Testis (tissue), 3 donors: ENCODE data around the gene STIM1. TPM values are rescaled to one million over a fixed set of nuclear protein-coding genes. Genes with fewer than 3 reads are reported as not detected.

Experiments used
- DNase-seq: peaks from one replicate; pipeline ENCODE4 v3.0.0-alpha.2; 2019
- H3K27ac ChIP-seq, 2 donors: fragments of 200-600 bp; sonication (generic); one replicate each; pipeline ENCODE4 v1.5.1; 2019
- H3K27me3 ChIP-seq: fragments of 200-600 bp; sonication (generic); one replicate; pipeline ENCODE4 v1.5.1; 2019
- H3K36me3 ChIP-seq: fragments of 200-600 bp; sonication (generic); one replicate; pipeline ENCODE4 v1.5.1; 2017; ENCODE audit warnings: low read depth; ENCODE audit errors: missing control alignments
- H3K4me1 ChIP-seq: fragments of 200-600 bp; sonication (generic); one replicate; pipeline ENCODE4 v1.5.1; 2019
- H3K4me3 ChIP-seq, 2 donors: fragments of 200-600 bp; sonication (generic); one replicate each; pipeline ENCODE4 v1.5.1; 2017 to 2019
- H3K9me3 ChIP-seq: fragments of 200-600 bp; sonication (generic); one replicate; pipeline ENCODE4 v1.5.1; 2017
- CTCF ChIP-seq, 3 experiments: fragments of 450-650 bp in 2 of 3; fragments of 200-600 bp in 1 of 3; sonication (generic) in 1 of 3; IDR thresholded peaks; one replicate each; pipeline ENCODE4 v1.5.1; 2016 to 2019; ENCODE audit warnings: antibody characterized with exemption in 3 of 3, mild to moderate bottlenecking in 2 of 3, moderate library complexity in 1 of 3
- POLR2A ChIP-seq: fragments of 450-650 bp; IDR thresholded peaks from one replicate; pipeline ENCODE4 v1.6.1; 2017; ENCODE audit warnings: antibody characterized with exemption, mild to moderate bottlenecking, moderate library complexity
- WGBS, 2 donors: methylation state at CpG; one replicate each; pipeline ENCODE4 v1.1.5; 2018; 5-methylcytosine and 5-hydroxymethylcytosine counted together
- intact Hi-C: fragments of 100-400 bp; cut with DNase I; formaldehyde crosslinking; loops from one replicate; pipeline ENCODE4 v1.15.1; 2023; ENCODE audit warnings: low total_unique reads
- polyA plus RNA-seq: library from polyadenylated mRNA; stranded (reverse); fragments of 350-450 nt; fragmentation: Illumina TruSeq; extraction: RNeasy Lipid Tissue Mini Kit (QIAGEN cat#74804); gene quantifications from one replicate; pipeline ENCODE4 v1.2.3, GENCODE V29; 2014; ENCODE audit warnings: low read depth, low replicate concordance; ENCODE audit not compliant: insufficient read depth
- total RNA-seq, 2 donors: library from RNA; depleted of rRNA; stranded (reverse); fragments of >200 nt; gene quantifications; one replicate each; pipeline ENCODE4 v1.2.3, GENCODE V29; 2016

The STIM1 gene
- total and polyA plus RNA-seq, 3 donors from 2014 or later, result 78.2 to 95.5 (median 87.1) TPM

- intact Hi-C loops, result no loop called here
- Histone ChIP-seq H3K36me3 (no peaks in the 10 kb centered on the region), H3K27ac (no peak overlapping the region), H3K27me3 (no peaks in the 10 kb centered on the region), H3K9me3 (no peaks in the 10 kb centered on the region), H3K4me1 (no peaks in the 10 kb centered on the region), H3K4me3 (no peak overlapping the region)
- DNase-seq, result no peak
- TF ChIP-seq CTCF (IDR thresholded peaks at IDR 0.05) (no peak), POLR2A (no peak)
- WGBS, 2 donors, result 100% methylated on average over 1 of the region's 1 CpG
Measured at GRCh38 chr11:3964935-3965604, 109.6 kb downstream of the STIM1 start.

GRCh38 chr11:3967695-3968094 lies 112.2 kb downstream of the STIM1 start:
- H3K4me1 ChIP-seq, result no peaks in the 10 kb centered on the region

GRCh38 chr11:3969200-3969599 lies 113.7 kb downstream of the STIM1 start:
- intact Hi-C loops, result no loop called here
- H3K27me3 ChIP-seq, result no peaks in the 10 kb centered on the region
- H3K36me3 ChIP-seq, result no peaks in the 10 kb centered on the region
- no peak for DNase-seq
- no peaks in the 10 kb centered on the region for H3K9me3 ChIP-seq
- peak overlapping the region; percentile 3 to 74 for H3K27ac ChIP-seq
- H3K4me3 ChIP-seq, result no peak overlapping the region
- H3K4me1 ChIP-seq, result no peaks in the 10 kb centered on the region
- TF ChIP-seq CTCF (IDR thresholded peaks at IDR 0.05), result no peak
- TF ChIP-seq POLR2A, result no peak
- 96 to 100% methylated on average over 3 of the region's 3 CpGs for WGBS, 2 donors

More at GRCh38 chr11:3967695-3968094, 112.2 kb downstream of the STIM1 start:
- peak; percentile 62 for DNase-seq
- Histone ChIP-seq H3K36me3 (no peaks in the 10 kb centered on the region), H3K9me3 (no peaks in the 10 kb centered on the region), H3K27me3 (no peaks in the 10 kb centered on the region), H3K27ac (no peak overlapping the region), H3K4me3 (no peak overlapping the region)
- no peak for TF ChIP-seq POLR2A
- no peak for TF ChIP-seq CTCF (IDR thresholded peaks at IDR 0.05)
- intact Hi-C loops, result no loop called here

- intact Hi-C loops, result no loop called here
- H3K36me3 ChIP-seq, result no peaks in the 10 kb centered on the region
- no peaks in the 10 kb centered on the region for H3K4me1 ChIP-seq
- no peaks in the 10 kb centered on the region for H3K9me3 ChIP-seq
- H3K27ac ChIP-seq, result peak overlapping the region; percentile 3 to 74
- no peak for DNase-seq
- 38 to 39% methylated on average over 1 of the region's 1 CpG for WGBS, 2 donors
- H3K27me3 ChIP-seq, result no peaks in the 10 kb centered on the region
- TF ChIP-seq POLR2A, result no peak
- TF ChIP-seq CTCF (IDR thresholded peaks at IDR 0.05), result no peak
- no peak overlapping the region for H3K4me3 ChIP-seq
Measured at GRCh38 chr11:3969613-3970012, 114.1 kb downstream of the STIM1 start.

GRCh38 chr11:3970108-3970507 lies 114.6 kb downstream of the STIM1 start:
- H3K4me3 ChIP-seq, result no peak overlapping the region

More at GRCh38 chr11:3970108-3970507, 114.6 kb downstream of the STIM1 start:
- Histone ChIP-seq H3K27me3 (no peaks in the 10 kb centered on the region), H3K36me3 (no peaks in the 10 kb centered on the region), H3K27ac (peak overlapping the region; percentile 3 to 50), H3K4me1 (no peaks in the 10 kb centered on the region), H3K9me3 (no peaks in the 10 kb centered on the region)
- DNase-seq, result peak; percentile 25
- no peak for TF ChIP-seq CTCF (IDR thresholded peaks at IDR 0.05)
- TF ChIP-seq POLR2A, result no peak
- intact Hi-C loops, result no loop called here
- WGBS, 2 donors, result 37 to 55% methylated on average over 2 of the region's 2 CpGs
